ENCODE measurements around the gene NAPSA.
"Not testable (repeated sequence)": the region's sequence is repeated elsewhere in the genome, so short reads cannot be mapped to it uniquely, and the experiment has no call there.

NAPSA gene

DNA sequence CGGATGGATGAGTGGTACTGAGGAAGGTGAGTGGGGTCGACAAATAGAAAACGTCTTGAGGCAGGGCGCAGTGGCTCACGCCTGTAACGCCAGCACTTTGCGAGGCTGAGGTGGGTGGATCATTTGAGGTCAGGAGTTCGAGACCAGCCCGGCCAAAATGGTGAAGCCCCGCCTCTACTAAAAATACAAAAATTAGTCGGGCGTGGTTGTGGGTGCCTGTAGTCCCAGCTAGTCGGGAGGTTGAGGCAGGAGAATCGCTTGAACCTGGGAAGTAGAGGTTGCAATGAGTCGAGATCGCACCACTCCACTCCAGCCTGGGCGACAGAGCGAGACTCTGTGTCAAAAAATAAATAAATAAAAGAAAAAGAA is 35.5 kb downstream of the NAPSA start:
- not testable (repeated sequence) for DNase-seq

DNA sequence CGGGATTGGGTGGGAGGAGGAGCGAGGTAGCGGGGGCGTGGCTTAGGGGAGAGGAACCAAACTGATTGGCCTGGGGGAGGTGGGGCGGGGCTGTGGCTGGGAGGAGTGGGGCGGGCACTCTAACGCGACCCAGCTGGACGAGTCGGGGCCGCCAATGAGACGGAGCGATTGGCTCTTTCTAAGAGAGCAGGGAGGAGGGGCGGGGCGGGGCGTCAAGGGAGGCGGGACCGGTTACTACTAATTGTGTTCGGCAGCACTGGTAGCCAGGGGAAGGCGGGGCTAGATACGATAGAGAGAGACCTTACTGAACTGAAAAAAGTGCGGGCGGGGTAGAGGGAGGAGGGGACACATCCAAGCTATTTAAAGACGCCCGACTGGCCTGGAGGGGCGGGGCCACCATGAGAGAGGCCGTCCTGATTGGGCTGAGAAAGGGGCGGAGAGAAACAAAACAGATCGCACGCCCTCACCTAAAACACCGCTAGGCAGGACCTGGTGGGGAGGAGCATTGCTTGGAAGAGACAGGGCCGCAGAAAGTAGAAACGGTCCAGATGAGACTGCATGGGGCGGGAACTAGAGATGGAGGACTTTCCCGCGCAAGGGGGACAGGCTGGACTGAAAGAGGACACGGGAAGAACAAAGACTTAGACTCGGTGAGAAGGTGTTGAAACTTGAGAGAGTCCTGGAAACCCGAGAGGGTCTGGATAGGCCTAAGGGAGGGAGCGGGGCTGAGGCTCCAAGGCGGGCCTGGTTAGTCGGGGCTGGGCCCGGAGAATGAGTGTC is 36.1 kb downstream of the NAPSA start, which contains the start of gene KCNC3:
Gene KCNC3 (minus strand): TSS at position 232 of the 780 bp plus-strand sequence. CDS start 295 bp downstream, outside the sequence.
- DNase-seq, result peak; percentile 86

DNA sequence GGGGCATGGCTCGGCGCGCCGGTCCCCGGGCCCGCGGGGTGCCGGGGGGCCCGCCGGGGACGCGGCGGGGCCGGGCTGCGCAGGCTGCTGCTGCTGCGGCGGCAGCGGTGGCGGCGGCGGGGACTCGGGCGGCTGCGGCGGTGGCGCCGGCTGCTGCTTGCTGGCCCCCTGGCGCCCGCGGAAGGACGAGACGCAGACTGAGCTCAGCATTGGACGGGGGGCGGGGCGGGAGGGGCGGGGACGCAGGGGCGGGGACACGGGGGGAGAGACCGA is 36.6 kb downstream of the NAPSA start:
- DNase-seq, result no peak

DNA sequence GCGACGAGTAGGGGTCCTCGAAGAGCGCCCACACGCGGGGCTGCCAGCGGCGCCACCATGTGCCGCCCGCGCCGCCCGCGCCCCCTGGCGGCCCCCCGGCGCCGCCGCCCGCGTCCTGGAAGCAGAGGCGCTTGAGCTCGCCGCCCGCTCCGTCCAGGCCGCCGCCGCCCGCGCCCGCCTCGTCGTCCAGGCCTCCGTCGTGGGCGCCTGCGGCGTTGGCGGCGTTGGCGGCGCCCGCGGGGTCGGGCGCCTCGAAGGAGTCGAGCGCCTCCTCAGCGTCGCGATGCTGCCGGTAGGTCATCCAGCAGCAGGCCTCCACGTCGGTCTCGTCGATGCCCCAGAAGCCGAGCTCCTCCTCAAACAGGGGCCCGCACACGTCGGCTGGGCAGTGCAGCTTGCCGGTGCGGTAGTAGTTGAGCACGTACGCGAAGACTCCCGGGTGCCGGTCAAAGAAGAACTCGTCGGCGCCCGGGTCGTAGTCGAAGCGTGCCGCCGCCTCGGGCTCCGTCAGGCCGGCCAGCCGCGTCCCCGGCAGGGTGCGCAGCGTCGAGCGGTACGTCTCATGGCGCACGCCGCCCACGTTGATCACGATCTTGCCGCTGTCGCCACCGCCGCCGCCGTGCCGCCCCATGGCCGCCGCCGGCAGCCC is 37.1 kb downstream of the NAPSA start:
- DNase-seq, result peak; percentile 11

DNA sequence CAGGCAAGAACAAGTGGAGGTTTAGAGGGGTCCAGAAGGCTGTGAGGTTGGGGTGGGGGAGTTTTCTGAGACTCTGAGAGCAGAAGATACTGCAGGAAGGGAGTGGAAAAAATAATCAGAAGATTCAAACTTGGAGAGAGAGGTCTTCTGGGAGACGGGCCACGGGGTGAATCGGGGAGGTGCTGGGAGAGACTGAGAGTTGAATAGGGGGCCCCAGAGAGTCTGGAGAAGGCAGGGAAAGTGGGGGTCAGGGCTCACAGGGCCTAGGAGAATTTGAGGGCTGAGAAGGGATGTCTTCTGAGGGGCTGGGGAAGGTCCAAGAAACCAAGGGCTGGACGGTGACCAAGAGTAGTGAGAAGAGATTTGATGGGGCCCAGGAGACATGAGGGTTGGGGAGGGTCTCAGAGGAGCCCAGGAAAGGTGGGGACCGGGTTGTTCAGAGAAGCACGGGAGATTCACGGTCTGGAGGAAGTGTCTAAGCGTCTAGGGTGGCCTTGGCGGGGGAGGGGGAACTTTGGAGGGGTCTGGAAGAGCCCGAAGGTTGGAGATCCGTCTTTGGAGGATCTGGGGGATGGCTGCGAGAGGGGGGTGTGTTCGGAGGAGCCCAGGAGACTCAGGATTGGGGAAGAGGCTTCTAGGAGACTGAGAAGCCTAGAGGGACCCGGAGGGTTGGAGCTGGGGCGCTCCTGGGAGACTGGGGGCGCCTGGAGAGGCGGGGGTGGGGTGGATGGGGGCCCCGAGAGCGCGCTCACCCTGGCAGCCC is 37.8 kb downstream of the NAPSA start:
- DNase-seq, result no peak

DNA sequence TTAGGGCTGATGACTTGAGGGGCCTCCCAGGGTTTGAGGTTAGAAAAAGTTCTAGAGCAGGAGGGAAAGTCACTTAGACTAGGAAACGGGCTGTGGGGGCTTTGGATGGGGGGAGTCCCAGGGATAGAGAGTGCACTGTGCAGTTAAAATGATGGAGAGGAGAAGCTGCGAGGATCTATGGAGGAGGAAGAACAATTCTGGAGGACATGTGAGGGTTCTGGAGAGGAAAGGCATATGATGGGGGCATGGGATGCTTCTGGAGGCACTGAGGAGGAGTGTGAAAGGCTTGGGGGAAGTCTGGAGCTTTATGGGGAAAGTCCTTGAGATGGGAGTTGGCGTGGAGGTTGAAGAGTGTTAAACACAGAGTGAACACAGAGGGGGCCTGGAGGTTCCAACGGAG is 38.4 kb downstream of the NAPSA start:
- no peak for DNase-seq

DNA sequence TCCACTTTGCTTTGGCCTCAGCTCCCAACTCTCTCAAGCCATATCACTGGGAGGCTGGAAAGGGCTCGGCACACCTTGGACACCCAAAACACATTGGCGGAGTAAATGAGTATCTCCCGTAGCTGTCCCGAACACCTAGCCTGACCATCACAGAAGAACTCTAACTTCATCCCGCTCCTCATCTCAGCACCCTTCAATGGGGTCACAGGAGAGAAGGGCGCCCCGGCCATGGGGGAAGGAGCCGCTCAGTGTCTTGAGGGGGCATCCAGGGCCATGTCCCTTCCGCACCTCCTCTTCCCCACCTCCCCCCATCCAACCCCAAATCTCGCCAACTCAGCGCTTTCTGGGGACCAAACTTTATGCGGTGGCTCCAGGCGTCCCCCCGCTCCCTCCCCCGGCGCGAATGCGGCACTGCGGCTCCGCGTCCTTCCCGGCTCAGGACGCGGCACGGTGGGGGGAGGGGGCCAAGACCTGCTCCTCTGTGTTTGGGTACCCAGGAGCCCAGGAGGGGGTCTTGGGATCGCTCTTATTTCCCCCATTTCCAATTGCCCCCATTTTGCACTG is 39.3 kb downstream of the NAPSA start:
- no peak for DNase-seq

DNA sequence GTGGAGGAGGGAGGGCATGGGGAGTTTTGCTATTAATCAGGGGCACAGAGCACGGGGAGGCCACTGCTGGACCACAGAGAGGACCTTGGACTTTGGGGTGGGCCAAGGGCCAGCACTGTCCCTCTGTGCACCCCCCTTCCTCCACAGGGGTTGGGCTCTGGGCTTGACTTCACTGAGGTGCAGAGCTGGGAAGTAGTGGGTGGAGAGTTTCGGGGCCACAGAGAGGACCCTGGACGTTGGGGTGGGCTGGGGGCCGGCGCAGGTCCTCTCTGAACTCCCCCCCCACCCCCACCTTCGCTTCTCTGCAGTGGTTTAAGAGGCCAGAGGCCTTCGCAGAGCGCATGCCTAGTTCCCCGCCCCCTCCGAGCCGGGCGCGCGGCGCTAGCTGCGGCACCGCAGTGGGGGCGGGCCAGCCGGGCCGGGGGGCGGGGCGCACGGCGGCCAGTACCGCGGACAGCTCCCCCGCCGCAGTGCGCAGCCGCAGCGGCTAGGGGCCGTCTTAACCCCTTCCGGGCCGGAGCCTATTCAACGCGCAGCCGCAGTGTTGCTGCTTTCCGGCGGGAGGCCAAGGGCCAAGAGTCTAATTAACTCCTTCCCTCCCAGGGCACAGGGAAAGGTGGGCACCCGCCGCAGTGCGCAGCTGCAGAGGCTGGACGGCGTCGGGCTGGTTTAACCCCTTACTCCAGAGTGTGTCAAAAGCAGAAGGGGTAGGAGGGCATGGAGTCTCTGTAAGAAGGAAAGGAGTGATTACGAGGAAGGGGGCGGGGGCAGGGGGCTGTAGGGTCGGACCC is 39.9 kb downstream of the NAPSA start:
- peak; percentile 63 for DNase-seq

DNA sequence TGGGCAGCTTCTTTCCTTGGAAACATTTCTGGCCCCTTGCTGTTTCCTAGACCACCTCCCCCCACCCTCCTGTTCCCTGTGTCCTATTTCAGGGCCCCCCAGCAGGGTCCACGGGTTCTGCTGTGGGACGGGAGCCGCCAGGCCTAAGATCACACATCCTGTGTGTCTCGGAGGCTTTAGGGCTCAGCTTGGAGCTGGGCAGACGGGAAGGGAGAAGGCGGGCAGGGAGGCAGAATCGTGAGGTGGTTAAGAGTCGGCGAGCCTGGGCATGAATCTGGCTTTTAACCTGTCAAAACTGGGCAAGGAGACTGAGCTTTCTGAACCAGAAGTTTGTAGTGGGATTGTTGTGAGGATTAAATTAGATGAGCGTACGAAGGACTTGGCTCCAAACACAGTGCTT is 41.1 kb downstream of the NAPSA start:
- no peak for DNase-seq

DNA sequence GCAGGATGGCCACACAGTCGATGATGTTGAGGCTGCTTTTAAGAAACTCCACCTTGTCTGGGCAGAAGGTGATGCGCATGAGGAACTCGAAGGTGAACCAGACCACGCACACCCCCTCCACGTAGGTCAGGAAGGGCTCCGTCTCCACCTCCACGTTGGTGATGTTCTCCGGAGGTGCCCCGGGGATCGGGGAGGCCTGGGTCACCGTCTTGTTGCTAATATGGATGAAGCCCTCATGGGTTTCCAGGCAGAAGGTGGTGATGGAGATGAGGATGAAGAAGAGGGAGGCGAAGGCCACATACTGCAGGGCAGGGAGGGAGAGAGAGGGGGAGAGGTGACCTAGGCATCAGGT is 41.7 kb downstream of the NAPSA start:
- DNase-seq, result no peak

DNA sequence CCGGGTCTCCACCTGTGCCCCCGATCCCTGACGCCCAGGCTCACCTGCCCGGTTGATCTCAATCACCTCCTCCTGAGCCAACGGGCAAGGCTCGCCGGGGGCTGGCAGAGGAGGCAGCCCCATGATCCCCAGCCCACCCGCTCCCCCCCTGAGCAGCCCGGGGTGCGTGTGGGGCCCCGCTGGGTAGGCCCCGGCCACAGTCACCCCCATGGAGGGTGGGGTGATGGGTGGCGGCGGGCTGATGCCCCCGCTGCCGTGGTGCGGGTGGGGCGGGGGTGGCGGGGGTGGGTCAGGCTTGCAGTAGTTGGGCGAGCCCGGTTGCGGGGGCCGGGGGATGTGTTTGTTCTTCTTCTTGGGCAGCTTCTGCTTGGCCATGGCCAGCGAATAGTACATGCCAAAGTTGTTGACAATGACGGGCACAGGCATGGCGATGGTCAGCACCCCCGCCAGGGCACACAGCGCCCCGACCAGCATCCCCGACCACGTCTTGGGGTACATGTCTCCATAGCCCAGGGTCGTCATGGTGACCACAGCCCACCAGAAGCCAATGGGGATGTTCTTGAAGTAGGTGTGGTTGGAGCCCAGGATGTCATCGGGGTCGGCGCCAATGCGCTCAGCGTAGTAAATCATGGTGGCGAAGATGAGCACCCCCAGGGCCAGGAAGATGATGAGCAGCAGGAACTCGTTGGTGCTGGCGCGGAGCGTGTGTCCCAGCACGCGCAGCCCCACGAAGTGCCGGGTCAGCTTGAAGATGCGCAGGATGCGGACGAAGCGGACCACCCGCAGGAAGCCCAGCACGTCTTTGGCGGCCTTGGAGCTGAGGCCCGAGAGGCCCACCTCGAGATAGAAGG is 42.3 kb downstream of the NAPSA start:
- no peak for DNase-seq

DNA sequence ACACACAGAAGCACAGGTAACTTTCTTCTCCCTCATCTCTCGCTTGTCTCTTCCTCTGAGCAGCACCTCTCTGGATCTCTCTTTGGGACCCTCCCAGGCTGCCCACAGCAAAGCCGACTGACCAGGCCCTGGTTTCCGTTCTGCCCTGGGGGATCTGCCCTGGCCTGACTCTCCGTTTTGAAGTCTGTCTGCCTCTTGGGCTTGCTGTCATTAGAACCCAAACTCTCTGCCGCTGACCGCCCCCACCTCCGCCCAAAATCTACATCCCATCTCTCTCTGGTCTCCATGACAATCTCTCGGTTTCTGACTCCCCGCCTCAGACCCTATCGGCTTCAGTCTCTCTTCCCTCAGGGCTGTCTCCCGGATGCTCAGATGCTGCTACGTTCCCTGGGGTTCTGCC is 43.2 kb downstream of the NAPSA start:
- DNase-seq, result no peak

DNA sequence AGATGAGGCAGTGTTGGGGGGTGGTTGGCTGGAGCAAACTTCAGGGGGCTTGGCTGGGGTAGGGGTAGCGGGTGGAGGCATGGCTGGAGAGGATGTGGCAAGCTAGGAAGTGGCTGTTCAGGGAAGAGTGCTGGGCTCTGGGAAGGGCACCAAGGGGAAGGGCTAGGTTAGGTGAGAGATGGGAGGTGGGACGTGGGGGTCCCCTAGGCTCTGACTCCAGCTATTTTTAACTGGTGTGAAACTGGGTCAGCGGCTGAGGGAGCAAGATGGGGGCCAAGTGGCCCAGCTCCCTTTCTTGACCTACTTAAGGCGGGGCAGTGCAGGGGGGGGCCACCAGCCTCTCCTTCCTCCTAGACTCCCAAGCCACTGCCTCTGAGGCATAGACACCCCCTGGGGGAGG is 43.6 kb downstream of the NAPSA start:
- DNase-seq, result no peak

DNA sequence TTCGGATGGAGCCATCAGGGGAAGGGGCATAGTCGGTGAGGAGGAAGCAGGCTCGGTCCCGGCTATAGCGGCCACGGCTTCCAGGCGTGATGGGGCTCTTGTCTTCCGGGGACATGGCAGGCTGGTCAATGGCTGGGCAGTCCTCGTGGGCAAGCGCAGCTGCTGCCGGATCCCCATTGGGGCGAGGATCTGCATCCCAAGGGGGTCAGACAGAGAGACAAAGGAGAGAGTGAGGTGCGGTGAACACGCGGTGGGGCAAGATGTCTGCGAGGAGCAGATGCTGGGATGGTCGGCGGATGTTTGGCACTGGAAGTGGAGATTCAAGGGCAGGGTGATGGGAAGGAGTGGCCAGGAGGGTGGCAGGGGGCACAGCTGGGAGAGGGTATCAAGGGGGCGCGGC is 44.8 kb downstream of the NAPSA start:
- DNase-seq, result no peak

DNA sequence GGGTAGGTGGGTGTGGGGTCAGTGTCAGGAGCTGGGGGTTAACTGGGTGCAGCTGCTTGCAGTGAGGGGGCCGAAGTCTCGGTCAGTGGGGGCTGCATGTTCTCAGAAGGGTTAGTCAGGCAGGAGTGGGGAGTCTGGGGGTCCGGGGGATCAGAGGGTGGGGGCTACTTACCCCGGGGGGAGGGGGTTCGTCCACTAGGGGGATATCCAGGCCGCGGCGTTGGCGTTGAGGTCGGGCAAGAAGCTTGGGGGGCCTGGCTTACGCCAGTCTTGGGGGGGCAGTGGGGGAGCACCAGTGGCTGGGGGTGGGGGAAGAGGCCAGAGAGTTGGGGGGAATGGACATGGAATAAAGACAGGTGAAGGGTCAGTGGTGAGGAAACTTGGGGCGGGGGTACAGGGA is 45.4 kb downstream of the NAPSA start:
- no peak for DNase-seq

DNA sequence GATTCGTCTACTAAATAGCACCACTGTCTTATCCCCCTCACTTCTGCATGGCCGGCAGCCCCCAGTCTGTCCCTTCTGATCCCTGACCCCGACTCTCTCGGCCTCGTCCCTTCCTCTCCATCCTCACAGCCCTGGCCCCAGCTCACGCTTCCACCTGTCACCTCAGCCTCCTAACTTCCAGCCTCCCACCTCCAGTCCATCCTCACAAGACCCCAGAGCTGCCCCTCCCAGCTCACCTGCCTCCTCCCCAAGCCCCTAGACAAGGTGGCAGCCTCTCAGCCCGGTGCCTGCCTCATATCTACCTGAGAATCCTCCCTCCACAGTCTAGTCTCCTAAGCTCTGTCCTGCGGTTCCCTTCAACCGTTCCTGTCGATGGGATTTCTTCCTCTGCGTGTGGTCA is 46.3 kb downstream of the NAPSA start:
- DNase-seq, result no peak

DNA sequence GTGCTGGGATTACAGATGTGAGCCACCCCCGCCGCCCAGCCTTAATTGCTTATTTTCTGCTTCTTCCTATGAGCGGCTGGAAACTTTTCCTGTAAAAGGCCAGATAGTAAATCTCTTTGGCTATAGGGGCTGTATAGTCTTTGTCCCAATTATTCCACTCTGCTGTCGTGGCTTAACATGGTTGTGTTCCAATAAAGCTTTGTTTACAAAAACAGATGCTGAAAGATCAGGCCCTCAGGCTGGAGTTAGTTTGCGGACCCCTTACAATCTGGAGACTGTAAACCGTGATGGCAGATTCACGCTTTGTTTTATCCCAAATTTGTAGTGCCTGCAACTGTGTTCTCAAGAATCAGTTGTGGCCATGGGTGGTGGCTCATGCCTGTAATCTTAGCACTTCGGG is 47.0 kb downstream of the NAPSA start:
- DNase-seq, result no peak

DNA sequence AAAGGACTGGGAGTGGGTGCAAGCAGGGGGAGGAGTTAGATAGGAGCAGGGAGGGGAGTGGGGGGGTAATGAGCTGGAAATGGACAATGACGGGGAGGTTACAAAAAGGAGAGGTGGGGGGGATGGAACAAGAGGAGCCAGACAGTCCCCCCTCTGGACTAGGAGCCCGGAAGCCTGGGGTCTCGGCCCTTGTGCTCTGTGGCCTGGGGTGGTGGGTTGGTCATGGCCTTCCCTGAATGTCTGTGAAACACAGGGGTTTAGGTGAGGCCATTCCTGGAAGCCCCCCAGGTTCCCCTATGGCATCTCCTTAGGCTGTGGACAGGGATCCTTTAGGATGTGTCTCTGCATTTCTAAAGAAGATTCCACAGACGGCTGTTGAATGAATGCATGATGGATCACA is 48.3 kb downstream of the NAPSA start:
- DNase-seq, result no peak

DNA sequence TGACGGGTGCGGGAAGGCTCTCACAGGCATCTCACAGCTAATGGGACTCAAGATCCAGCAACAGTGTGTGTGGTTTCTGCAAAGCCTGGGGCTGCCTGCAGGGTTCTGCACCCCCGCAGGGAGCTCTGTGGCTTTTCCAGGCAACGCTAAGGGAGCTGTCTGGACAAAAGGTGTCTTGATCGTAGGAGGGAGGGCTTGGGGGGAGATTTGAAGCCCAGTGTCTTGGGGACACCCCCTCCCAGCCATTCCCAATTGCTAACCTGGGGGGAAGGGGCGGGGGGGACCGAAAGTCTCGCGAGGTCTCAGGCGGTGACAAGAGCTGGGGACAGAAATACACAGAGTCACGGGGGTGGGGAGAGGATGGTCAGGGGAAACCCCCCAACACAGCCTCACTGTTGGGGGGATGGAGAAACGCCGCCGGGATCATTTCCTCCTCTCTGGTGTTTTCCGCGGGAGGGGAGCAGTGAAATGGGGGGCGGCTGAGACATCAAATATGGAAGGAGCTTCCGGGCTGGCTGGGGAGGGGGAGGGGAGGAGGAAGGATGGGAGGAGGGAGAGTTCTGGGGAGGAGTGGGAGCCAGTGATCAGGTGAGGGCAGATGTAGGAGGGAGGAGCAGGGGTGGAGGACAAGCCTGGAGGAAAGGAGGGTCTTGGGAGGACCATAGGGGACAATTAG is 49.5 kb downstream of the NAPSA start:
- no peak for DNase-seq

DNA sequence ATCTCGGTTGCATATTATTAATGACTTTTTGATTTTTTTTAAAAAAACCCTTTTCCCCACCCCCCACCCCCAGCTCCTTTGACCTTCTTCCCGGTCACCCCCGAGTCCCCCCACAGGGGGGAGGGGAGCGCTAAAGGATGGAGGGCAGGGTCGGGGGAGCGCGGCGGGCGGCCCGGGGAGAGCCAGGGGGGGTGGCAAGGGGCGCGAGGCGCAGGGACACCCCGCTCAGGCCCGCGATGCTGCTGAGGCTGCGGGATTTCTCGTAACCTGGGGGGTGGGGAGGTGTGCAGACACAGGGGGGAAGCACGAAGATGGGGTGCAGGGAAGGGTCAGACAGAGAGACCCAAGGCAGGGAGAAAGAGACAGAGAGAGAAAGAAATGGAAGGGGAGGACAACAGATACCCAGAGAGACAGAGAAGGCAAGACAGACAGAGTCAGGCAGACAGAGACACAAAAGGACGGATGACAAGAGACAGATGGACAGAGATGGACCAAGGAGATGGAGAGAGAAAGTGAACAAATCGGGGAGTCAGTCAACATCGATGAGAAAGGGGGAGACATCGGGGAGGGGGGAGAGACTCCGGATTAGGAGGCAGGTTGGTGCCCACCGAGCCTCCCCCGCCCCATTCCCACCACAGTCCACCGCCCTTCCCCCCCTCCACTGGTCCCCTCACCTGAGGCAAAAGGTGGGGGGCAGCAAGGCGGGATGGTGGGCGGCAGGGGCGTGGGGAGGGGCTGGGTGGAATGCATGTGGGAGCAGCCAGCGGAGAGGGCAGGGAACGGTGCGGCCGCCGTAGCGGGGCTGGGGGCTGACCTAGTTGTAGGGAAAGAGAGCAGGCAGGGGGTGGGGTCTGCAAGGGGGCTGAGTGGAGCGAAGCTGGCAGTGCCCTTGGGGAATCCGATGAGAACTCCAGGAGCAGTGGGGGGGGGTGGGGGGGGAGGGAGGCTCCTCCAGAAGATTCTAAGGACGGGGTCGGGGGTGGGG is 50.4 kb downstream of the NAPSA start:
- no peak for DNase-seq
